Measurements from ENCODE around the gene KRTAP5-2.

DNA sequence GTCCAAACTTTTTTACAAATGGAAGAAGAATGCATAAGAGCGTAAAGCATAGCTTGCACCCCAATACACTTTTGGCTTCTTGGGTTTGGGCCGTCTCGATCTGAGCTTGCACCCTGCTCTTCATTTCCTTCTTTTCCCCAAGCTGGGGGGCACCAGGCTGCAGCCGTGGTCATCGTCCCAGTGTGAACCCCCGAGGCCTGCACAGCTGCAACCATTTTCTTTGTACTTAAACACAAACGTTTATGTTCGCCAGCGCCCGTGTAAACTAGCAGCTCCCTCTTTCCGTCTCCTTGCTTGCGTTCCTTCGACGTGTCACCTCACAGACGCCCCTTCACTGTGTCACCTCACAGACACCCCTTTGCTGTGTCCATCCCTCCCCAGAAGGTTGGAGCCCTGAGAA is 41.6 kb upstream of the KRTAP5-2 start:
- TF ChIP-seq, protein P1, sequence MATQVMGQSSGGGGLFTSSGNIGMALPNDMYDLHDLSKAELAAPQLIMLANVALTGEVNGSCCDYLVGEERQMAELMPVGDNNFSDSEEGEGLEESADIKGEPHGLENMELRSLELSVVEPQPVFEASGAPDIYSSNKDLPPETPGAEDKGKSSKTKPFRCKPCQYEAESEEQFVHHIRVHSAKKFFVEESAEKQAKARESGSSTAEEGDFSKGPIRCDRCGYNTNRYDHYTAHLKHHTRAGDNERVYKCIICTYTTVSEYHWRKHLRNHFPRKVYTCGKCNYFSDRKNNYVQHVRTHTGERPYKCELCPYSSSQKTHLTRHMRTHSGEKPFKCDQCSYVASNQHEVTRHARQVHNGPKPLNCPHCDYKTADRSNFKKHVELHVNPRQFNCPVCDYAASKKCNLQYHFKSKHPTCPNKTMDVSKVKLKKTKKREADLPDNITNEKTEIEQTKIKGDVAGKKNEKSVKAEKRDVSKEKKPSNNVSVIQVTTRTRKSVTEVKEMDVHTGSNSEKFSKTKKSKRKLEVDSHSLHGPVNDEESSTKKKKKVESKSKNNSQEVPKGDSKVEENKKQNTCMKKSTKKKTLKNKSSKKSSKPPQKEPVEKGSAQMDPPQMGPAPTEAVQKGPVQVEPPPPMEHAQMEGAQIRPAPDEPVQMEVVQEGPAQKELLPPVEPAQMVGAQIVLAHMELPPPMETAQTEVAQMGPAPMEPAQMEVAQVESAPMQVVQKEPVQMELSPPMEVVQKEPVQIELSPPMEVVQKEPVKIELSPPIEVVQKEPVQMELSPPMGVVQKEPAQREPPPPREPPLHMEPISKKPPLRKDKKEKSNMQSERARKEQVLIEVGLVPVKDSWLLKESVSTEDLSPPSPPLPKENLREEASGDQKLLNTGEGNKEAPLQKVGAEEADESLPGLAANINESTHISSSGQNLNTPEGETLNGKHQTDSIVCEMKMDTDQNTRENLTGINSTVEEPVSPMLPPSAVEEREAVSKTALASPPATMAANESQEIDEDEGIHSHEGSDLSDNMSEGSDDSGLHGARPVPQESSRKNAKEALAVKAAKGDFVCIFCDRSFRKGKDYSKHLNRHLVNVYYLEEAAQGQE (IDR thresholded peaks at IDR 0.05; ENCODE audit: insufficient read depth in 1 of 2, low read depth in 2 of 2, low read length in 2 of 2) = no peak
- TF ChIP-seq POLR2AphosphoS5 (IDR thresholded peaks at IDR 0.05; ENCODE audit: low read depth, low read length) (no peak), TAF1 (IDR thresholded peaks at IDR 0.05; ENCODE audit: borderline replicate concordance, insufficient read depth, low read length) (no peak), FOXP2 (optimal IDR thresholded peaks at IDR 0.05; ENCODE audit: borderline replicate concordance, extremely low read depth, extremely low read length, insufficient read depth) (no peak), SIN3A (IDR thresholded peaks at IDR 0.05; ENCODE audit: borderline replicate concordance, insufficient read depth, low read length) (no peak)
